ENCODE results near the gene AMN1. TPM values are rescaled to one million over a fixed set of nuclear protein-coding genes. Genes with fewer than 3 reads are reported as not detected.
A peak's percentile ranks its signal among the peaks of the same experiment; 100 is the strongest.
"Not testable (repeated sequence)": the region's sequence is repeated elsewhere in the genome, so short reads cannot be mapped to it uniquely, and the experiment has no call there.

AMN1 gene
- total RNA-seq, 4 donors from 2014 or later = 3.4 to 16.4 (median 10.5) TPM

DNA sequence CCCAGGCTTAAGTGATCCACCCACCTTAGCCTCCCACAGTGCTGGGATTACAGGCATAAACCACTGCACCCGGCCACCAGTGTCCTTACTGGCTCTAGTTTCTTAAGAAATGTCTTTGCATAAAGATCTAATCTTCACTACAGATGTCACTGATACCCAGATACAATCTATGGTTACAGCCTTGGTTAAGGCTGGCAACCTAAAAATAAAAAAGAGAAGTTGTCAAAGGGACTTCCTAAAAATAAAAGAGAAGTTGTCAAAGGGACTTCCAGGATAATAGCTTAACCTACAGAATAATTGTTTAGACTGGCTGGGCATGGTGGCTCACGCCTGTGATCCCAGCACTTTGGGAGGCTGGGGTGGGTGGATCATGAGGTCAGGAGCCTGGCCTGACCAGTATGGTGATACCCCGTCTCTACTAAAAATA is 41.7 kb downstream of the AMN1 start:
- Histone ChIP-seq H3K9me3 (peaks cover 5% of the 10 kb centered on the region), H3K36me3 (peaks cover 27% of the 10 kb centered on the region), H3K27me3 (no peaks in the 10 kb centered on the region), H3K4me3 (no peak overlapping the region), H3K27ac (no peak overlapping the region), H3K4me1 (no peaks in the 10 kb centered on the region)
- 90% methylated on average over 3 of the region's 3 CpGs for WGBS
- no peak for TF ChIP-seq POLR2AphosphoS5 (IDR thresholded peaks at IDR 0.05)
- no peak for TF ChIP-seq EP300 (IDR thresholded peaks at IDR 0.05)
- TF ChIP-seq POLR2A (IDR thresholded peaks at IDR 0.05) = no peak
- TF ChIP-seq, protein P1, sequence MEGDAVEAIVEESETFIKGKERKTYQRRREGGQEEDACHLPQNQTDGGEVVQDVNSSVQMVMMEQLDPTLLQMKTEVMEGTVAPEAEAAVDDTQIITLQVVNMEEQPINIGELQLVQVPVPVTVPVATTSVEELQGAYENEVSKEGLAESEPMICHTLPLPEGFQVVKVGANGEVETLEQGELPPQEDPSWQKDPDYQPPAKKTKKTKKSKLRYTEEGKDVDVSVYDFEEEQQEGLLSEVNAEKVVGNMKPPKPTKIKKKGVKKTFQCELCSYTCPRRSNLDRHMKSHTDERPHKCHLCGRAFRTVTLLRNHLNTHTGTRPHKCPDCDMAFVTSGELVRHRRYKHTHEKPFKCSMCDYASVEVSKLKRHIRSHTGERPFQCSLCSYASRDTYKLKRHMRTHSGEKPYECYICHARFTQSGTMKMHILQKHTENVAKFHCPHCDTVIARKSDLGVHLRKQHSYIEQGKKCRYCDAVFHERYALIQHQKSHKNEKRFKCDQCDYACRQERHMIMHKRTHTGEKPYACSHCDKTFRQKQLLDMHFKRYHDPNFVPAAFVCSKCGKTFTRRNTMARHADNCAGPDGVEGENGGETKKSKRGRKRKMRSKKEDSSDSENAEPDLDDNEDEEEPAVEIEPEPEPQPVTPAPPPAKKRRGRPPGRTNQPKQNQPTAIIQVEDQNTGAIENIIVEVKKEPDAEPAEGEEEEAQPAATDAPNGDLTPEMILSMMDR (IDR thresholded peaks at IDR 0.05) = no peak
- DNase-seq (ENCODE audit: low spot score in 2 of 2) = no peak

DNA sequence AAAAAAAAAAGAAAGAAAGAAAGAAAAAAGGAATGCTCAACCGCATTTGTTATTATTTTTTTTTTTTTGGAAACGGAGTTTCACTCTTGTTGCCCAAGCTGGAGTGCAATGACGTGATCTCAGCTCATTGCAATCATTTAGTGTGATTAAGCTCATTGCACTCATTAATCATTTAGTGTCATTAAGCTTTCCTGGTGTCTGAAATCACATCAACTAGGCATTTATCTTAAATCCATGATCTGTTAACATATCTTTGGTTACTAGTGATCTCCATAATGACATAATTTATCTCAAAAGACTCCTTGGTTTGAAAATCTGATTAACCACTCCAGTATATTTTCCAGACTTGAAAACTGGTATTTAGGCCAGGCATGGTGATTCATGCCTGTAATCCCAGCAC is 43.0 kb downstream of the AMN1 start:
- H3K4me3 ChIP-seq = no peak overlapping the region
- DNase-seq (ENCODE audit: low spot score in 2 of 2) = no peak
- WGBS = 98% methylated on average over 3 of the region's 3 CpGs
- no peak overlapping the region for H3K27ac ChIP-seq
- peaks cover 5% of the 10 kb centered on the region for H3K9me3 ChIP-seq
- no peaks in the 10 kb centered on the region for H3K4me1 ChIP-seq
- H3K36me3 ChIP-seq = peaks cover 27% of the 10 kb centered on the region
- H3K27me3 ChIP-seq = no peaks in the 10 kb centered on the region
- TF ChIP-seq, protein P1 (IDR thresholded peaks at IDR 0.05) = no peak
- TF ChIP-seq POLR2A (IDR thresholded peaks at IDR 0.05) (no peak), EP300 (IDR thresholded peaks at IDR 0.05) (no peak), POLR2AphosphoS5 (IDR thresholded peaks at IDR 0.05) (no peak)

DNA sequence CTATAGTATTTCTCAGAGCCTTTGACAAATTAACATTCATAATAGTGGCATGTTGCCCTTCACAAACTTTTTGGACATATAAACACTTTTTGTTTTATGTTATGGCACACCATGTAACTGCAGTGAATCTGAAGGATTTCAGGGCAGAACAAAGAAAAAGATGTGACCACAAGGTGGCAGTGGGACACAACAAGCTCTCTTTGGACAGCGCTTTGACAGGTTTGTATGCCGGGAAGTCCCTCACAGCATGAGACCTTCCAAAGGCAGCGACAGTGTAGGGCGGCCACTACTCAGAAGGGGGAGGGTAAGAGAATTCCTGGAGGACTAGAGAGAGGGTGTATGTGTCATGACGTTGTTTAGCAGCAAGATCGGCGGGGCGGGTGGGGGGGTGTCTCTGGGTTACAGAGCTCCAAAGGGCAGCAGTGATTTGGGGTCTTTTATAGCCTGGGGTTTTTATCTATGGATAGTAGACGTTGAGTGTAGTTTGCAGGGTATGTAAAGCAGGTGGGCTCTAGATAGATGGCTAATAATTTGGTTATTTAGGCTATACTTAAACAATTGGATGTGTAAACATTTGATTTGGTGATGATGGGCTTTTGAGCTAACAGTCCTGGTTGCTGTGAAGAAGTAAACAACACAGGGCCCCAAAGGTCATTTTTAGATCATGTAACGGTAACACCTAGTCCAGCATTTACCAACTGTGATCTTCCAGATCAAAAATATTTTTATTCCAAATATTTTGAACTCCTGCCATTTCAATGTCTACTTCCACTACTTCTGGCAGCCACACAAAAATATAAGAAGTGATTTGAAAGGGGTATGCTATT is 46.5 kb downstream of the AMN1 start:
- Histone ChIP-seq H3K36me3 (peaks cover 17% of the 10 kb centered on the region), H3K27me3 (no peaks in the 10 kb centered on the region), H3K9me3 (peaks cover 5% of the 10 kb centered on the region), H3K27ac (no peak overlapping the region), H3K4me3 (no peak overlapping the region), H3K4me1 (no peaks in the 10 kb centered on the region)
- DNase-seq (ENCODE audit: low spot score in 2 of 2) = no peak
- TF ChIP-seq, protein P1 (IDR thresholded peaks at IDR 0.05) = peak; percentile 27 to 45
- TF ChIP-seq EP300 (IDR thresholded peaks at IDR 0.05) = no peak
- 76% methylated on average over 10 of the region's 10 CpGs for WGBS

DNA sequence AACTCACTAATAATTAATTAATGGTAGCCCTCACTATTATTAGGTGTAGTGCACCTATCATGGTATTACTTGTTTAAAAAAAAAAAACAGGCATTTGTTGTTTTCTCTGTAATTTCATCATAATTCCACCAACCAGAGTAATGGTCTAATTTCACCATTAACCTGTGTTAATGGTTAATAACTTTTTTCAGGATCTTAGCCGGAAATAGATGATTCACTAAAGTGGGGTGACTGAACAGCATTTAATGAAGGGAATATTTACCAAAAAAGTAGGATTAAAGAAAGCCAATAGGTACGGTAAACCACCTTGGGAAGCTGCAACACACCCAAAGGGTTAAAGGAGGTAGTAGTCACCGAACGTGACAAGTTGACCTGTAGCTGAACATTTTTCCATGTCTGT is 56.3 kb downstream of the AMN1 start:
- 88% methylated on average over 4 of the region's 4 CpGs for WGBS
- H3K27me3 ChIP-seq = no peaks in the 10 kb centered on the region
- no peak for TF ChIP-seq POLR2A (IDR thresholded peaks at IDR 0.05)
- no peak for TF ChIP-seq POLR2AphosphoS5 (IDR thresholded peaks at IDR 0.05)
- no peak for TF ChIP-seq EP300 (IDR thresholded peaks at IDR 0.05)
- no peak for DNase-seq (ENCODE audit: low spot score in 2 of 2)
- peaks cover 7% of the 10 kb centered on the region for H3K36me3 ChIP-seq
- no peak overlapping the region for H3K27ac ChIP-seq
- H3K4me1 ChIP-seq = no peaks in the 10 kb centered on the region
- H3K9me3 ChIP-seq = peaks cover 8% of the 10 kb centered on the region
- H3K4me3 ChIP-seq = no peak overlapping the region

DNA sequence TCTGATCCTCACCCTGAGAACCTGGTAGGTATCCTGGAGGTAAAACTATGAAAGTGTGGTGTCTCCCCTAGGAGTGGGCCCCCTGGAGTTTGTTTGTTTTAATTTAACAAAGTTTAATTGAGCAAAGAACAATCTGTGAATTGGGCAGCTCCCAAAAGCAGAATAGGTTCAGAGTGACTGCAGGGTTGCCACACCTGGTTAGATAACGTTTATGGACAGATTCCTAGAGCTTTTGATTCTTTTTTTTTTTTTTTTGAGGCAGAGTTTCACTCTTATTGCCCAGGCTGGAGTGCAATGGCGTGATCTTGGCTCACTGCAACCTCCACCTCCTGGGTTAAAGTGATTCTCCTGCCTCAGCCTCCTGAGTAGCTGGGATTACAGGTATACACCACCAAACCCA is 59.2 kb downstream of the AMN1 start:
- DNase-seq (ENCODE audit: low spot score in 2 of 2); H3K27ac ChIP-seq; H3K36me3 ChIP-seq; H3K4me3 ChIP-seq; H3K4me1 ChIP-seq; H3K9me3 ChIP-seq; H3K27me3 ChIP-seq: not testable (repeated sequence)
- 90% methylated on average over 2 of the region's 2 CpGs for WGBS

DNA sequence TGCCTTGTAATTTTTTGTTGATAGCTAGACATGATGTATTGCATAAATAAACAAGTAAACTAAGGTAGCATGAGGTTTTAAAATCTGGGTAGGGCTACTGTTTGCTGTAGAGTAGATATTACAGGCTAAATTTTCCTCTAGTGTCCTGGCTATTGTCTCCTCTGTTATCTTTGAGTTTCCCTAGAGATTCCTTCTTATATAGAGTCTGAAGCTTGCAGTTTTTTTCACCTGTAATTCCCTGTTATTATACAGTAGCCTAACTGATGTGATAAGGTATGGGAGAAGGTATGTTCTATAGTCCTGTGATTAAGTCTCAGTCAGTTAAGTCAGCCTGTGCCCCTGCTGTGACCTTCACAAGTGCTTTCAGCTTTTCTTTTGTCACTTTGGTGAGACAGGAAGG is 59.8 kb downstream of the AMN1 start:
- no peak for DNase-seq (ENCODE audit: low spot score in 2 of 2)
- H3K4me3 ChIP-seq = no peak overlapping the region
- peaks cover 7% of the 10 kb centered on the region for H3K36me3 ChIP-seq
- no peaks in the 10 kb centered on the region for H3K27me3 ChIP-seq
- TF ChIP-seq, protein P1 (IDR thresholded peaks at IDR 0.05) = no peak
- TF ChIP-seq EP300 (IDR thresholded peaks at IDR 0.05) (no peak), POLR2AphosphoS5 (IDR thresholded peaks at IDR 0.05) (no peak), POLR2A (IDR thresholded peaks at IDR 0.05) (no peak)
- H3K27ac ChIP-seq = no peak overlapping the region
- peaks cover 8% of the 10 kb centered on the region for H3K9me3 ChIP-seq
- no peaks in the 10 kb centered on the region for H3K4me1 ChIP-seq

All from suprapubic skin (tissue), 4 donors.